Fibroblast of gingiva (primary cell): ENCODE data around the gene ZBTB6.

Experiments
- DNase-seq: peaks from one replicate; pipeline ENCODE4 v3.0.0-alpha.2; 2011; ENCODE audit warnings: low read depth

Gene ZBTB6

GRCh38 chr9:122912964-122913673 lies at the start of gene ZBTB6:
TSS of gene ZBTB6 (minus strand) at chr9:122913323. CDS start at chr9:122912072, 1,251 bp downstream.
- DNase-seq = peak; percentile 80

- DNase-seq = no peak
Measured at GRCh38 chr9:122961139-122961538, 48.0 kb upstream of the ZBTB6 start.

- no peak for DNase-seq
Measured at GRCh38 chr9:122955961-122956360, 42.8 kb upstream of the ZBTB6 start.

- no peak for DNase-seq
Measured at GRCh38 chr9:122954253-122954691, 41.1 kb upstream of the ZBTB6 start.

DNA sequence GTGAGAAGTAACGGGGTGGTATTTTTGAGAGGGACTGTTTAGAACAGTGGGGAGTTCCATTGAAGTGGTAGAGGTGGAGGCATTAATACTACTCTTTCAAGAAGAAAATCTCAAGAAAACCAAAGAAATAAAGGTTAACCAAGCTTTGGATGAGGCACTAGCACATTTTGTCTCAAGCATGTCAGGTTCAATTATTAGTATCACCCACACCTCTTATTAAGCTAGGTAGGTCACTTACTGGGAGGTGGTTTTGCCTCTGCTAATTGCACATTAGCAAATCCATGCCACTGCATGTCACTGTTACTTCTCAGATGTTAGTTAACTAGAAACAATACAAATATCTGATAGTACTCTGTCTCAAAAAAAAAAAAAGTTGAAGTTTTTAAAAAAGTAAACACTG lies 37.9 kb upstream of the ZBTB6 start:
- no peak for DNase-seq

DNA sequence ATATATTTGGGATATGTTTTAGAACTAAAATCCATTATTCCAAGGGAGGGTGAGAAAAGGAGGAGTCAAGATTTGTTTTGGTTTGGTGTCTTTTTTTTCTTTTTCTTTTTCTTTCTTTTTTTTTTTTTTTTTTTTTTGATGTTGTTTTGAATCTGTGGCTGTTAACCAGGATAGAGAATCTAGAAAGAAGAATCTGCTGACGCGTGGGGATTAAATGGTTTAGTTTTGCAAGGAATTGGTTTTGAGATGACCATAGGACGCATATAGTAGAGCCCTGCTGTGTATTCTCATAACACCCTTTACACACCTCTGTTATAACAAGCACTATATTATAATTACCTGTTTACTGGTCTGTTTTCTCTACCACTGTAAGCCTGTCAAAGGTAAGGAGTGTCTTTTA lies 37.1 kb upstream of the ZBTB6 start:
- no peak for DNase-seq

GRCh38 chr9:122949696-122950095 lies 36.6 kb upstream of the ZBTB6 start:
- no peak for DNase-seq

- DNase-seq = no peak
Measured at GRCh38 chr9:122948313-122948712, 35.2 kb upstream of the ZBTB6 start.

DNA sequence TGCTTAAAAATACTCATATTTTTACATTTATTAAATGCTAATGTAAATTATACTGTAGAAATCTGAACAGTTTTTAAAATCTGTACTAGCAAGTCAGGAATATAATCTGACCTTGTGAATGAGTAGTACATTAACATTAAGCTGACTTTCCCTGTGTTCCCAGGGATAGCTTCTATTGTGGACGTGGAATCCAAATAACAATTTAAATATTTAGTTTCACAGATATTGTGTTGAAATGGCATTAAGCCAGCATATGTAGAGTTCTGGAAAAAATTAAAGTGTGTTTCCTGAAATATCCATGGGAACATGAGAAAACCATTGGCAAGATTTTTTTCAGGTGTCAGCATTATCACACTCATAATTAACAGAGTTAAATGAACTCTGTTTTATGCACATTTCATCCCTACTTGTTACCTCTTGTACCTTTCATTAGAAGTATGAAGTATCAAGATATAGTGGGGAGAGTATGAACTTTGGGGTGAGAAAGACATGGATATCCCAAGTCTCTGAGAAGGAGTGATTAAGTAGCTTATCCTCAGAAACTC lies 33.4 kb upstream of the ZBTB6 start:
- DNase-seq = no peak

DNA sequence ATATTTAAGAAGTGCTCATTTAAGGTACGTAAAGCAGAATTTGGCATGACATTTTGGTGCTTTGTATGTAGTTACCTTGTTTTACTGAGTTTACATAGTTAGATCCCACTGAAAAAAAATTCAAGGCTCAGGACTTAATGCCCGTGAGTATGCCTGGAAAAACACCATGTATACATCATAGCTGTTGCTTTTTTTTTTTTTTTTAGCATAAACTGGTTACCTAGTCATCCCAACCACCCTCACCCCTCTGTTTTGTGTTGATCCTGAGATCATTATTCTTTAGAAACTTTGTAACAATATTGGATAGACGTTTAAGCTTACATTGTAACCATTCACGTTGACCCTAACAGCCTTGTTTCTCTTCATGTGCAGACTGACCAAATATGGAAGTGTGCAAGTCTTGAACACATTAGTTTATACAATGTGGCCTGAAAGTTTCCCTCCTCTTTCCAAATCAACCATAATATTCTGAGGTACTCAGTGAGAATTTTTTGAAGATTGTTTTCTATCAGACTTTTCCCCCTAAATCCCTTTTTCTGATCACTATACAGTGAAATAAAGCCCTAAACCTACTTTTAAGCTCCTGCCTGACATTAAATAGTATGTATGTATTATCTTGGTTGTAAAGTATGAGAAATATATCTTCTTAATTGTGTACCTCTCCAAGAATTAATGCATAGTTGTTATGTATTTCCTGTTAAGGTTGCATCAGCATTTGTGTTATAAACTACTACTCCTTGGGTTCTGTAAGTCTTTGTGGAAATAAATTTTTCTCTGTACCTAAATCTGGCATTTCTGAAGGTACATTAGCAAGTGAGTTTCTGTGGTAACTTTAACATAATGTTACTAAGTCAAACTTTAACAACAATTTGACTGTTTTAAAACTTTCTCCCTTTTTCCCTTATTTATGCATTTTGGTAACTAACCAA lies 32.1 kb upstream of the ZBTB6 start:
- DNase-seq = no peak

- peak; percentile 50 for DNase-seq
Measured at GRCh38 chr9:122941582-122942234, 28.6 kb upstream of the ZBTB6 start.

DNA sequence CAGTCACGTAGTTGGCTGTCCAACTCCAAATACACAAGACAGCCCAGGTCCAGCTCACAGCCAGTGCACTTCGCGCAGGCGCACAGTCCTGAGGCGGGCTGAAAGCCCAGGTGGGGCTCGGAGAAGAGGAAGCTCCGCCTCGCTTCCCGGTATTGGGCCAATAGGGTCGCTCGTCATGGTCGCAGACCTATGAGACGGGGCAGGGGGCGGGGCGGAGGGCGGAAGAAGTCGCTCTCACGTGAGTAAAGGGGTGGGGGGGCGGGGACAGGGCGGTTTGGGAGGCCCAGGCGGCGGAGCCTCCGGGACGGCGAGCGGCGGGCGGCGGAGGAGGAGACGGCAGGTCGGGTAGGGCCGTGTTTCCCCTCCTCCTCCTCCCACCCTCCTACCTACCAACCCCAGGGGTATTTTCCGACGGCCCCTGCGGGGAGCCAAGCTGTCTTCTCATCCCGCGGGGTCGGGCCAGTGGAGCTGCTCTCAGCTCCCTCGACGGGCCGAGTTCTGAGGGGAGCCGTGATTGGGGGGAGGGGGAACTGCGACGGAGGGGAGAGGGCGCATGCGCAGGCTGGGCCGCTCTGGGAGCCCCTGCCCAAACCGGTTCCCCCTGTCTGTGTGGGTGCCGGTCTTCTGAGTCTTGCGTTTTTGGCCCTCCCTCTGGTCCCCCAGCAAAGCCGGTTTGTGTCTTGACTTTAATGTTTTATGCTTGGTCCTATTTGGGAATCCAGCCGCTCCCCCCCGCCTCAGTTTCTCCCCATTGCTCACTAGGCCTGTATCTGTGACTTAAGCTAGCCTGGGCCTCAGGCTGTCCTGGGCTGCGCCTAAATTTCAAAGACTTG lies 27.8 kb upstream of the ZBTB6 start, which contains the start of gene RABGAP1:
Gene RABGAP1 (plus strand): TSS at position 272 of the 833 bp plus-strand sequence. CDS start 16,040 bp downstream, outside the sequence.
- peak; percentile 98 for DNase-seq

DNA sequence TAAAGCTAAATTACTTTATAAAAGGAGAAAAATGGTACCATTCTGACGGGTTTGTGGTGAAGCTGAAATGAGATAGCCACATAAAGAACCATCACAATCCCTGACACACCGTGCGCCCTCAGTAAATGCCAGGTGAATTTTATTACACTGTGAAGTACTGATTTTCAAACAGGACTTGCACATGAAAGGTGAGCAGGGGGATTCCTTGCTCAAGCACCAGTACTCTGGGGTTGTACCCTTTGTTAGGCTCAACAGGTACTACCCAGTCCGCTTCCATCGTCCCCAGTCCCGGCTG lies 27.3 kb upstream of the ZBTB6 start:
- DNase-seq = no peak

DNA sequence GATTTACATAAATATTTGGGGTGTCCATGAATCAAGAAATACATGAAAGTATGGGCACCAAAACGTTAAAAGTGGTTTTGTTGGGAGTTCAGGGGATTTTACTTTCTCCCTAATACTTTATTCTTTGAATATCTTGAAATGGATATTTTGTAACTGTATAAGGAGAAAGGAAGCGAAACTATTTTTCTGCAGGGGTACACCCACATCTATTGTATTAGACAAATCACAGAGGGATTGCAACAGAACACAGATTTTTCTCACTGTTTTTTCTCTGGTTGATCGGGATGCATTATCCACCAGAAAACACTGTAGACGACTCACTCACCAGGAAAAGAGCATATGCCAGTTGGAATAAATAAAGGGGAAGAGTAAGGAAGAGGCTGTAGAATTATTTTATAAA lies 26.5 kb upstream of the ZBTB6 start:
- DNase-seq = no peak

GRCh38 chr9:122936883-122937282 lies 23.8 kb upstream of the ZBTB6 start:
- DNase-seq = no peak

- no peak for DNase-seq
Measured at GRCh38 chr9:122936464-122936863, 23.3 kb upstream of the ZBTB6 start.

DNA sequence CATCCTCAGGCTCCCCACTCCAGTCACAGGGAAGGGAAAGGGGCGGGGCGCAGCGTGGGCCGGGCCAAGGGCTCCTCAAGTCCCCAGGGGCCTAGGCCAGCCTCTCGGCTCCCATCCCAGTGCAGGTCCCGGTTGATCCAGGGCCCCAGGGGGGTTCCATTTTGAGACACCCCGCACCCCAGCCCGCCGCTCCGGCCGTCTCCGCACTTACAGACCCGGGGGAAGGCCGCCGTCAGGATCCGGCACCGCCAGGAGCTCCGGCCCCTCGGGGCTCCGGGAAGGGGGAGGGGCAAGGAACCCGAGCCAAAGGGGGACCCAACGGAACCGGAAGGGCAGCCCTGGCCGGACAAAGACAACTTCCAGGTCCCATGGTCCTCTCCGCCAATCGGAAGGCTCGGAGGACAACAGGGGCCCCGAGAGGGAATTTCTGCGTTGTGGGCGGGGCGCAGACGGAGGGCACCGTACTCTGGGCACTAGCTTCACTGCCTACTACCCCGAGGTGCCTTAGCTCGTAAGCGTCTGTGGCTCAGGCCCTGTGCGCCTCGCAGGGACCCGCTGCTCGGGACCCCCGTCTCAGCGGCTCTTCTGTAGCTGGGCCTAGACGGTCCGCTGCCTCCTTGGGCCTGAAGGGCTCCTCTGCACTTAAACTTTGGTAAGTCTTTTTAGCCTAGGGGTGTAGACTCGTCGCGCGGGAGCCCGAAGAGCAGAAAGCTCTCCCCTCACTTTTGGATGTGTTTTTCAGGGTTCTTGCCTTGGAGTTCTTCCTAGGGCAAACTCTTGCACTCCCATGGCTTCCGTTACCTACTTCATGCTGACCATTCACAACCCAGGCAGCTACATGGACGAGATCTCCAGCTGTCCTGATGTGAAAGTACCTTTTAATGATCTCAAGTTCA lies 18.4 kb upstream of the ZBTB6 start, which contains the start of gene ZBTB26:
Gene ZBTB26 (minus strand): TSS at position 287 of the 896 bp plus-strand sequence. CDS start 11,578 bp downstream, outside the sequence.
- peak; percentile 93 for DNase-seq

GRCh38 chr9:122930541-122931225 lies 17.6 kb upstream of the ZBTB6 start:
- DNase-seq = no peak

GRCh38 chr9:122929796-122930354 lies 16.8 kb upstream of the ZBTB6 start:
- no peak for DNase-seq
